Calu3 (cell line): ENCODE results near the gene NEUROD4. TPM values are rescaled to one million over a fixed set of nuclear protein-coding genes. Genes with fewer than 3 reads are reported as not detected.
"Not testable (repeated sequence)": the region's sequence is repeated elsewhere in the genome, so short reads cannot be mapped to it uniquely, and the experiment has no call there.

Experiments
- BruUV-seq: library from RNA; stranded (reverse); fragments of 400-500 nt; replicated peaks from 2 replicates; lab custom pipeline; 2021; lab: Mats Ljungman, UMichigan
- CTCF ChIA-PET: fragments of 300-600 bp; sonication (Branson Sonifier 250); formaldehyde crosslinking; loops from one replicate; lab custom pipeline; 2022; ENCODE audit warnings: antibody characterized with exemption; lab: Charles Lee
- DNase-seq: peaks from one replicate; pipeline ENCODE4 v3.0.0; 2022
- H3K27ac Mint-ChIP-seq: one replicate; pipeline ENCODE4 v1.8.0; 2022; ENCODE audit warnings: mixed read lengths; ENCODE audit not compliant: unreplicated experiment
- H3K27me3 Mint-ChIP-seq: one replicate; pipeline ENCODE4 v1.8.0; 2022; ENCODE audit warnings: mixed read lengths; ENCODE audit not compliant: unreplicated experiment
- H3K36me3 Mint-ChIP-seq: one replicate; pipeline ENCODE4 v1.8.0; 2022; ENCODE audit warnings: mild to moderate bottlenecking, moderate library complexity, mixed read lengths; ENCODE audit not compliant: insufficient read depth, unreplicated experiment
- H3K4me1 Mint-ChIP-seq: one replicate; pipeline ENCODE4 v1.8.0; 2022; ENCODE audit warnings: mild to moderate bottlenecking, low read depth, mixed read lengths; ENCODE audit not compliant: unreplicated experiment
- H3K4me3 Mint-ChIP-seq: one replicate; pipeline ENCODE4 v1.8.0; 2022; ENCODE audit warnings: mild to moderate bottlenecking, low read depth, moderate library complexity, mixed read lengths; ENCODE audit not compliant: unreplicated experiment
- H3K9me3 Mint-ChIP-seq: one replicate; pipeline ENCODE4 v1.8.0; 2022; ENCODE audit warnings: low read depth, mixed read lengths; ENCODE audit not compliant: unreplicated experiment
- CTCF ChIP-seq: fragments of 200-600 bp; IDR thresholded peaks from one replicate; pipeline ENCODE4 v1.8.0; 2022; ENCODE audit warnings: antibody characterized with exemption; ENCODE audit not compliant: unreplicated experiment
- intact Hi-C: fragments of 100-400 bp; cut with micrococcal nuclease; formaldehyde crosslinking; loops from one replicate; pipeline ENCODE4 v1.10.0; 2022; ENCODE audit not compliant: unreplicated experiment
- total RNA-seq: library from RNA; stranded (reverse); gene quantifications from 2 replicates; pipeline ENCODE4 v1.2.3, GENCODE V29; 2022

Gene NEUROD4
- total RNA-seq, 1 experiment from 2014 or later, result not detected

GRCh38 chr12:54980341-54980740, 39.4 kb upstream of the NEUROD4 start:
- no TSS peak for BruUV-seq
- intact Hi-C loops, result no loop called here
- Mint-ChIP-seq H3K27ac (no peak overlapping the region), H3K36me3 (no peaks in the 10 kb centered on the region), H3K4me3 (no peak overlapping the region), H3K9me3 (no peaks in the 10 kb centered on the region), H3K4me1 (no peaks in the 10 kb centered on the region), H3K27me3 (peaks cover 97% of the 10 kb centered on the region)
- CTCF ChIA-PET, result interaction anchor here (0.9 kb wide), 1 partner anchor 167 kb away, joined by 3 read pairs; no protein-coding TSS in a partner anchor
- DNase-seq, result no peak
- no peak for TF ChIP-seq CTCF

DNA sequence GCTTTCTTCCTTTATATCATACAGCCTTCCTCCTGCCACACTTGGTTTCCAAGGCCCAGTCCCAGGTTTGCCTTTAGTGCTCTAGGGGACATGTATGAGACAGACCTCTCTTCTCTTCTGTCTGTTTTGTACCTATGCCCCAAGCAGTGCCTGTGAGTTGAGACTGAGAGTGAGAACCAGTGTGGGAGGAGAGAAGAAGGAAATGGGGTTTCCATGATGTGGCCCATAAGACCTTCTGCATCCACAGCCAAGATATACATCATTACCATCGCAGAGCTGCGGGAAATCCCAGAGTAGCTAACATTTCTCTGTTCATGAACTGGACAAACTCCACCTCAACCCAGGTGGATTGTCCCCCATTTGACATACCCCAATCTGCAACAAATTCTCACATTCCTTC, 38.0 kb upstream of the NEUROD4 start:
- no TSS peak for BruUV-seq
- Mint-ChIP-seq H3K27ac (no peak overlapping the region), H3K27me3 (peaks cover 89% of the 10 kb centered on the region), H3K9me3 (no peaks in the 10 kb centered on the region), H3K36me3 (no peaks in the 10 kb centered on the region), H3K4me1 (no peaks in the 10 kb centered on the region), H3K4me3 (no peak overlapping the region)
- DNase-seq, result no peak
- TF ChIP-seq CTCF, result no peak
- CTCF ChIA-PET, result no interaction called here
- intact Hi-C loops, result no loop called here

DNA sequence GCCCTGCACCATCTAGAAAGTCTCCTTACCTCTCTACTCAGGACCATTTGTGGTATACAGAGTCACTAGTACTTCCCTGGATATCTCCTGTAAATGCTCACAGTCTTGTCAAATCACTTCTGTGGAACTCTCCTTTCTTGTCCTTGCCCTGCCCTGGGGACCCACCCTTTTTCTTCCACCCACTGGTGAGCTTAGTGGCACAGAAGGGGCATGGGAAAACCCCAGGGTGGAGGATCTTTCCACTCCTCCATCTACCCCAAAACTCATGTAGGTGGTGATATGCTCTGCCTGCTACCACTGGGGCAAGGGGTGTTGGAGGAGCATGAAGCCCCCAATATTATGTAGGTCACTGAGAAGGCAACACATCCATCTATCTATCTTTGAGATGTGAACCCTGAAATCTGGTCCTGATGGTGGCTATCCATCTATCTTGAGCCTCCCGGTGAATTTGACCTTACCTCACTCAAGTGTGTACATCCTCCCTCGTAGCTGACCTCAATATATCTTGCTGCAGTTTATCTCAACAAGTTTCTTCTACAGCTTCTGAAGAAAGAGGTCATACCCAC, 36.2 kb upstream of the NEUROD4 start:
- Mint-ChIP-seq H3K4me3 (no peak overlapping the region), H3K27ac (no peak overlapping the region), H3K9me3 (no peaks in the 10 kb centered on the region), H3K4me1 (no peaks in the 10 kb centered on the region), H3K27me3 (peaks cover 89% of the 10 kb centered on the region), H3K36me3 (no peaks in the 10 kb centered on the region)
- CTCF ChIA-PET, result interaction anchor here (0.7 to 2.5 kb wide), 3 partner anchors 9 to 22 kb away, joined by 3 to 6 read pairs (median 4); no protein-coding TSS in a partner anchor
- no peak for TF ChIP-seq CTCF
- BruUV-seq, result no TSS peak
- DNase-seq, result no peak
- intact Hi-C loops, result no loop called here

- peaks cover 89% of the 10 kb centered on the region for H3K27me3 Mint-ChIP-seq
- no peaks in the 10 kb centered on the region for H3K36me3 Mint-ChIP-seq
- H3K27ac Mint-ChIP-seq, result no peak within 1 kb of the TSS
- no peak within 1 kb of the TSS for H3K4me3 Mint-ChIP-seq
- TF ChIP-seq CTCF, result no peak
- H3K9me3 Mint-ChIP-seq, result no peaks in the 10 kb centered on the region
- intact Hi-C loops, result no loop called here
- no TSS peak for BruUV-seq
- CTCF ChIA-PET, result interaction anchor here (2.5 kb wide), 1 partner anchor 8 kb away, joined by 6 read pairs; no protein-coding TSS in a partner anchor
- no peaks in the 10 kb centered on the region for H3K4me1 Mint-ChIP-seq
- DNase-seq, result no peak
Measured at GRCh38 chr12:54984658-54985376, 35.0 kb upstream of the NEUROD4 start, which contains the start of gene TESPA1. Gene TESPA1 (minus strand): TSS chr12:54984762. CDS start chr12:54974562, 10,200 bp downstream.

DNA sequence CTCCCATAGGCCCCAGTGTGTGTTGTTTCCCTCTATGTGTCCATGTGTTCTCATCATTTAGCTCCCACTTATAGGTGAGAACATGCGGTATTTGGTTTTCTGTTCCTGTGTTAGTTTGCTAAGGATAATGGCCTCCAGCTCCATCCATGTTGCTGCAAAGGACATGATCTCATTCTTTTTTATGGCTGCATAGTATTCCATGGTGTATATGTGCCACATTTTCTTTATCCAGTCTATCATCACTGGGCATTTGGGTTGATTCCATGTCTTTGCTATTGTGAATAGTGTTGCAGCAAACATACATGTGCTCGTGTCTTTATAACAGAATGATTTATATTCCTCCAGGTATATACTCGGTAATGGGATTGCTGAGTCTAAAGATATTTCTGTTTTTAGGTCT, 33.0 kb upstream of the NEUROD4 start:
- H3K9me3 Mint-ChIP-seq, CTCF ChIA-PET, intact Hi-C loops, BruUV-seq, DNase-seq, H3K36me3 Mint-ChIP-seq, H3K27ac Mint-ChIP-seq, H3K4me1 Mint-ChIP-seq, H3K4me3 Mint-ChIP-seq: not testable (repeated sequence)
- H3K27me3 Mint-ChIP-seq, result peaks cover 90% of the 10 kb centered on the region
